ENCODE results near the gene GMDS.

- TF ChIP-seq CTCF (IDR thresholded peaks at IDR 0.05) (no peak), EZH2 (IDR thresholded peaks at IDR 0.05; ENCODE audit: borderline replicate concordance, insufficient read depth, low read depth, low read length, poor library complexity, severe bottlenecking) (no peak)
Measured at GRCh38 chr6:1644516-1645060, 600.8 kb downstream of the GMDS start.
